Gastrocnemius medialis (tissue), 4 donors: ENCODE measurements around the gene TLR9.

Experiments
- CTCF ChIP-seq, 5 experiments: fragments of 450-650 bp in 3 of 5; fragments of 200-600 bp in 2 of 5; sonication (generic) in 2 of 5; IDR thresholded peaks in 4 of 5; conservative IDR thresholded peaks in 1 of 5; 1 replicate in 4 of 5; 2 replicates in 1 of 5; pipeline ENCODE4 v1.5.1; 2016 to 2019; ENCODE audit warnings: antibody characterized with exemption in 5 of 5, mild to moderate bottlenecking in 3 of 5, moderate library complexity in 3 of 5
- POLR2A ChIP-seq, 2 donors: fragments of 450-650 bp; IDR thresholded peaks; one replicate each; pipeline ENCODE4 v1.6.1; 2017; ENCODE audit warnings: antibody characterized with exemption in 2 of 2, mild to moderate bottlenecking in 2 of 2, moderate library complexity in 2 of 2

GRCh38 chr3:52172262-52172757 is 53.1 kb downstream of the TLR9 start:
- TF ChIP-seq CTCF (IDR thresholded peaks at IDR 0.05 in 4 of 5, conservative IDR thresholded peaks at IDR 0.05 in 1 of 5) (no peak), POLR2A (IDR thresholded peaks at IDR 0.05) (no peak)
